WTC11 (cell line): ENCODE measurements around the gene CDH13. TPM values are rescaled to one million over a fixed set of nuclear protein-coding genes. Genes with fewer than 3 reads are reported as not detected.

ENCODE experiments used
- ATAC-seq: fragments of 200-7000 bp; cut with Tn5 transposase; 2 replicates; pipeline ENCODE4 v1.10.0; 2021; ENCODE audit warnings: mild to moderate bottlenecking, moderate library complexity
- CTCF ChIA-PET: fragments of 300-600 bp; sonication (Branson Sonifier 250); formaldehyde crosslinking; loops from one replicate; lab custom pipeline; 2021; ENCODE audit warnings: antibody characterized with exemption; lab: Charles Lee
- POLR2A ChIA-PET: fragments of 350-600 bp; sonication (Branson Sonifier 250); formaldehyde crosslinking; loops from one replicate; lab custom pipeline; 2021; ENCODE audit warnings: antibody characterized with exemption; lab: Charles Lee
- DNase-seq: peaks from one replicate; pipeline ENCODE4 v3.0.0; 2021; ENCODE audit warnings: low spot score
- H3K27ac Mint-ChIP-seq: 2 replicates; pipeline ENCODE4 v1.8.0; 2021; ENCODE audit warnings: mixed read lengths
- H3K27me3 Mint-ChIP-seq: 2 replicates; pipeline ENCODE4 v1.8.0; 2021; ENCODE audit warnings: low read depth, mild to moderate bottlenecking, moderate library complexity, mixed read lengths
- H3K36me3 Mint-ChIP-seq: 2 replicates; pipeline ENCODE4 v1.8.0; 2021; ENCODE audit warnings: mixed read lengths
- H3K4me1 Mint-ChIP-seq: 2 replicates; pipeline ENCODE4 v1.8.0; 2022; ENCODE audit warnings: mixed read lengths
- H3K4me3 Mint-ChIP-seq: 2 replicates; pipeline ENCODE4 v1.8.0; 2021; ENCODE audit warnings: mild to moderate bottlenecking, moderate library complexity, mixed read lengths
- H3K9me3 Mint-ChIP-seq: 2 replicates; pipeline ENCODE4 v1.8.0; 2021; ENCODE audit warnings: mixed read lengths
- ATF2 ChIP-seq: sonication (generic); formaldehyde crosslinking; IDR thresholded peaks from 2 replicates; pipeline ENCODE4 v1.8.1; 2022; ENCODE audit warnings: low read depth, missing genetic modification reagents, borderline replicate concordance
- ATF3 ChIP-seq: sonication (generic); formaldehyde crosslinking; conservative IDR thresholded peaks from 2 replicates; pipeline ENCODE4 v1.8.1; 2022; ENCODE audit warnings: mild to moderate bottlenecking, missing genetic modification reagents
- ATF6 ChIP-seq: sonication (generic); formaldehyde crosslinking; IDR thresholded peaks from 2 replicates; pipeline ENCODE4 v1.8.1; 2023; ENCODE audit warnings: mild to moderate bottlenecking, missing genetic modification reagents
- CREM ChIP-seq: sonication (generic); formaldehyde crosslinking; IDR thresholded peaks from 2 replicates; pipeline ENCODE4 v1.8.1; 2022; ENCODE audit warnings: mild to moderate bottlenecking, missing genetic modification reagents, moderate library complexity
- E2F1 ChIP-seq: sonication (generic); formaldehyde crosslinking; IDR thresholded peaks from 2 replicates; pipeline ENCODE4 v1.8.0; 2022; ENCODE audit warnings: mild to moderate bottlenecking, missing genetic modification reagents
- EMX1 ChIP-seq: fragments of 250-450 bp; sonication (Bioruptor Pico); IDR thresholded peaks from 2 replicates; pipeline ENCODE4 v1.8.0; 2021; ENCODE audit warnings: mild to moderate bottlenecking
- FOXJ3 ChIP-seq: sonication (generic); formaldehyde crosslinking; IDR thresholded peaks from 2 replicates; pipeline ENCODE4 v1.9.0; 2021; ENCODE audit warnings: missing genetic modification reagents, mild to moderate bottlenecking, borderline replicate concordance
- GABPB1 ChIP-seq: sonication (generic); formaldehyde crosslinking; IDR thresholded peaks from 2 replicates; pipeline ENCODE4 v1.8.1; 2023; ENCODE audit warnings: mild to moderate bottlenecking, missing genetic modification reagents
- IRF2 ChIP-seq: sonication (generic); formaldehyde crosslinking; IDR thresholded peaks from 2 replicates; pipeline ENCODE4 v1.8.0; 2022; ENCODE audit warnings: low read depth, missing genetic modification reagents, borderline replicate concordance
- KAT7 ChIP-seq: sonication (generic); formaldehyde crosslinking; IDR thresholded peaks from 2 replicates; pipeline ENCODE4 v1.8.1; 2023; ENCODE audit warnings: missing genetic modification reagents, mild to moderate bottlenecking, borderline replicate concordance
- MXD4 ChIP-seq: fragments of 250-450 bp; sonication (Bioruptor Pico); IDR thresholded peaks from 2 replicates; pipeline ENCODE4 v1.8.0; 2021; ENCODE audit warnings: mild to moderate bottlenecking, moderate library complexity, borderline replicate concordance
- NFE2L1 ChIP-seq: sonication (generic); formaldehyde crosslinking; IDR thresholded peaks from 2 replicates; pipeline ENCODE4 v1.8.1; 2023; ENCODE audit warnings: missing genetic modification reagents
- PREB ChIP-seq: sonication (generic); formaldehyde crosslinking; IDR thresholded peaks from 2 replicates; pipeline ENCODE4 v1.8.1; 2022; ENCODE audit warnings: mild to moderate bottlenecking, missing genetic modification reagents, moderate library complexity, borderline replicate concordance
- PRRX2 ChIP-seq: fragments of 250-450 bp; sonication (Bioruptor Pico); IDR thresholded peaks from 2 replicates; pipeline ENCODE4 v1.8.0; 2021; ENCODE audit warnings: mild to moderate bottlenecking
- RELA ChIP-seq: sonication (generic); formaldehyde crosslinking; IDR thresholded peaks from 2 replicates; pipeline ENCODE4 v1.8.1; 2022; ENCODE audit warnings: missing genetic modification reagents, mild to moderate bottlenecking, borderline replicate concordance
- SMAD4 ChIP-seq: sonication (generic); formaldehyde crosslinking; IDR thresholded peaks from 2 replicates; pipeline ENCODE4 v1.8.0; 2022; ENCODE audit warnings: mild to moderate bottlenecking, missing genetic modification reagents
- SOX15 ChIP-seq: fragments of 250-450 bp; sonication (Bioruptor Pico); IDR thresholded peaks from 2 replicates; pipeline ENCODE4 v1.9.0; 2021; ENCODE audit warnings: mild to moderate bottlenecking
- SP1 ChIP-seq: sonication (generic); formaldehyde crosslinking; conservative IDR thresholded peaks from 2 replicates; pipeline ENCODE4 v1.8.1; 2022; ENCODE audit warnings: missing genetic modification reagents
- TP53 ChIP-seq: sonication (generic); formaldehyde crosslinking; IDR thresholded peaks from 2 replicates; pipeline ENCODE4 v1.8.1; 2023; ENCODE audit warnings: mild to moderate bottlenecking, missing genetic modification reagents
- ZBTB21 ChIP-seq: sonication (generic); formaldehyde crosslinking; IDR thresholded peaks from 2 replicates; pipeline ENCODE4 v1.8.1; 2023; ENCODE audit warnings: mild to moderate bottlenecking, missing genetic modification reagents, borderline replicate concordance
- ZNF317 ChIP-seq: sonication (generic); formaldehyde crosslinking; IDR thresholded peaks from 2 replicates; pipeline ENCODE4 v1.8.1; 2023; ENCODE audit warnings: low read depth, mild to moderate bottlenecking, moderate library complexity, missing genetic modification reagents, borderline replicate concordance
- total RNA-seq: library from RNA; stranded (reverse); gene quantifications from 3 replicates; pipeline ENCODE4 v1.2.3, GENCODE V29; 2021
- TF ChIP-seq, protein P1 (sequence below): sonication (generic); formaldehyde crosslinking; IDR thresholded peaks from 2 replicates; pipeline ENCODE4 v1.8.0; 2023; ENCODE audit warnings: missing genetic modification reagents

Gene CDH13
- total RNA-seq, 1 experiment from 2014 or later, result 0.81 TPM

- ATAC-seq (no peak), DNase-seq (no peak)
- Mint-ChIP-seq H3K4me1 (peaks cover 12% of the 10 kb centered on the region), H3K4me3 (no peak overlapping the region), H3K27me3 (peaks cover 8% of the 10 kb centered on the region; the same call in 1 of the 2 replicates), H3K9me3 (peaks cover 24% of the 10 kb centered on the region), H3K27ac (no peak overlapping the region), H3K36me3 (peaks cover 21% of the 10 kb centered on the region)
- CTCF ChIA-PET, result no interaction called here
- POLR2A ChIA-PET, result no interaction called here
- TF ChIP-seq, protein P1, sequence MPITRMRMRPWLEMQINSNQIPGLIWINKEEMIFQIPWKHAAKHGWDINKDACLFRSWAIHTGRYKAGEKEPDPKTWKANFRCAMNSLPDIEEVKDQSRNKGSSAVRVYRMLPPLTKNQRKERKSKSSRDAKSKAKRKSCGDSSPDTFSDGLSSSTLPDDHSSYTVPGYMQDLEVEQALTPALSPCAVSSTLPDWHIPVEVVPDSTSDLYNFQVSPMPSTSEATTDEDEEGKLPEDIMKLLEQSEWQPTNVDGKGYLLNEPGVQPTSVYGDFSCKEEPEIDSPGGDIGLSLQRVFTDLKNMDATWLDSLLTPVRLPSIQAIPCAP (CRISPR knock-in tag), result no peak
- TF ChIP-seq MXD4 (CRISPR knock-in tag) (no peak), ZBTB21 (CRISPR knock-in tag) (no peak), SP1 (CRISPR knock-in tag) (no peak)
Measured at GRCh38 chr16:83130039-83130438, 503.3 kb downstream of the CDH13 start.

DNA sequence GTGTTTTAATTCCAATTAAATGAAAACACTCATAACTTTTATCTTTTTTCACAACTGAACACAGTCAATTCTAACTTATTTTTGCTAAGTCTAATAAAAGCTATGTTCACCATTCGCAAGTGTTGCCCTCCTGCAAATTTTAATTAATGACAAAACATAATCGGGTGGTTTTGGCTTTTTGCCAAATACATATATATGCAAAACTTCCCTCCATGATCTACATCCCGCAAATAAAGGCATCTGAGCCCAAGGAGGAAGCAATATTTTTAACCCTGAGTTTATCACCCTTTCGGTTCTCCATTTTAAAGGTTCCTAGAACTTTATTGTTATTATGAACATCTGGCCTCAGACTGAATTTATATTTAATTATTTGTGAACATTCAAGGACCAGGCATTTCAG is 507.9 kb downstream of the CDH13 start:
- Mint-ChIP-seq H3K4me1 (peaks cover 17% of the 10 kb centered on the region), H3K9me3 (no peaks in the 10 kb centered on the region), H3K27ac (no peak overlapping the region), H3K27me3 (no peaks in the 10 kb centered on the region)
- no peak for ATAC-seq
- CTCF ChIA-PET, result no interaction called here
- POLR2A ChIA-PET, result no interaction called here
- TF ChIP-seq NFE2L1 (CRISPR knock-in tag) (no peak), EMX1 (no peak), KAT7 (CRISPR knock-in tag) (no peak), IRF2 (CRISPR knock-in tag) (no peak), SOX15 (CRISPR knock-in tag) (no peak), FOXJ3 (CRISPR knock-in tag) (no peak)
- TF ChIP-seq, all 79 proteins: peak for 0
- no peak overlapping the region for H3K4me3 Mint-ChIP-seq
- no peak for DNase-seq
- H3K36me3 Mint-ChIP-seq, result no peaks in the 10 kb centered on the region

GRCh38 chr16:83136419-83136818 is 509.6 kb downstream of the CDH13 start:
- ChIA-PET POLR2A (interaction anchor here (0.7 kb wide), 1 partner anchor 70 kb away, joined by 4 read pairs; no protein-coding TSS in a partner anchor), CTCF (interaction anchor here (0.6 to 0.9 kb wide), 3 partner anchors 23 to 738 kb away, joined by 3 to 5 read pairs (median 3); no protein-coding TSS in a partner anchor)
- no peak overlapping the region for H3K27ac Mint-ChIP-seq
- H3K27me3 Mint-ChIP-seq, result no peaks in the 10 kb centered on the region
- DNase-seq, result no peak
- no peak for ATAC-seq
- no peaks in the 10 kb centered on the region; the same call in 1 of the 2 replicates for H3K9me3 Mint-ChIP-seq
- 0 out of 2 replicates have a peak, but pooled peaks cover 5% of the 10 kb centered on the region for H3K4me1 Mint-ChIP-seq
- H3K4me3 Mint-ChIP-seq, result no peak overlapping the region
- TF ChIP-seq PREB (no peak), CREM (CRISPR knock-in tag) (no peak), ATF6 (CRISPR knock-in tag) (no peak), E2F1 (CRISPR knock-in tag) (no peak), PRRX2 (CRISPR knock-in tag) (no peak), RELA (CRISPR knock-in tag) (no peak), ATF3 (CRISPR knock-in tag) (no peak), ATF2 (no peak), GABPB1 (CRISPR knock-in tag) (no peak), TP53 (CRISPR knock-in tag) (no peak), SMAD4 (CRISPR knock-in tag) (no peak), ZNF317 (CRISPR knock-in tag) (no peak)
- H3K36me3 Mint-ChIP-seq, result no peaks in the 10 kb centered on the region
